Astrocyte (in vitro differentiated cells and primary cell): Measurements from ENCODE around the gene ANTXR1. TPM values are rescaled to one million over a fixed set of nuclear protein-coding genes. Genes with fewer than 3 reads are reported as not detected.

ENCODE experiments used
- DNase-seq: peaks from one replicate; pipeline ENCODE4 v3.0.0-alpha.2; 2010; ENCODE audit warnings: low read depth
- FAIRE-seq: peaks from 2 replicates; lab custom pipeline; 2011; peaks lifted over from hg19 to GRCh38; lab: Jason Lieb, UNC
- H2AFZ ChIP-seq: 2 replicates; pipeline ENCODE4 v1.6.0; 2012; ENCODE audit warnings: low read depth, low read length, inconsistent platforms
- H3K27ac ChIP-seq: 2 replicates; pipeline ENCODE4 v1.5.1; 2011; ENCODE audit warnings: low read depth, low read length, inconsistent platforms
- H3K27me3 ChIP-seq: 2 replicates; pipeline ENCODE4 v1.6.0; 2011; ENCODE audit warnings: low read length, inconsistent platforms; ENCODE audit not compliant: insufficient read depth
- H3K36me3 ChIP-seq: 2 replicates; pipeline ENCODE4 v1.5.1; 2011; ENCODE audit warnings: low read length, inconsistent platforms; ENCODE audit not compliant: insufficient read depth
- H3K4me1 ChIP-seq: 2 replicates; pipeline ENCODE4 v1.5.1; 2011; ENCODE audit warnings: low read length, inconsistent platforms; ENCODE audit not compliant: insufficient read depth
- H3K4me2 ChIP-seq: 2 replicates; pipeline ENCODE4 v1.6.0; 2012; ENCODE audit warnings: low read length, inconsistent platforms
- H3K4me3 ChIP-seq: 2 replicates; pipeline ENCODE4 v1.5.1; 2011; ENCODE audit warnings: low read depth, mild to moderate bottlenecking, low read length, inconsistent platforms; ENCODE audit not compliant: insufficient read depth
- H3K79me2 ChIP-seq: 2 replicates; pipeline ENCODE4 v1.6.0; 2012; ENCODE audit warnings: mild to moderate bottlenecking, low read length, inconsistent platforms; ENCODE audit not compliant: insufficient read depth
- H3K9ac ChIP-seq: 2 replicates; pipeline ENCODE4 v1.6.0; 2012; ENCODE audit warnings: mild to moderate bottlenecking, low read length, inconsistent platforms
- H3K9me3 ChIP-seq: 2 replicates; pipeline ENCODE4 v1.5.1; 2012; ENCODE audit warnings: low read depth, mild to moderate bottlenecking, low read length, inconsistent platforms; ENCODE audit not compliant: insufficient read depth
- H4K20me1 ChIP-seq: 2 replicates; pipeline ENCODE4 v1.6.0; 2012; ENCODE audit warnings: low read length, inconsistent platforms; ENCODE audit not compliant: insufficient read depth
- H3K27ac Mint-ChIP-seq: one replicate; pipeline ENCODE4 v1.8.0; 2021; ENCODE audit warnings: mild to moderate bottlenecking, mixed read lengths; ENCODE audit not compliant: unreplicated experiment
- H3K27me3 Mint-ChIP-seq: one replicate; pipeline ENCODE4 v1.8.0; 2021; ENCODE audit warnings: low read depth, mixed read lengths; ENCODE audit not compliant: unreplicated experiment
- H3K36me3 Mint-ChIP-seq: one replicate; pipeline ENCODE4 v1.8.0; 2021; ENCODE audit warnings: low read depth, mixed read lengths; ENCODE audit not compliant: unreplicated experiment
- H3K4me1 Mint-ChIP-seq: one replicate; pipeline ENCODE4 v1.8.0; 2021; ENCODE audit warnings: low read depth, mixed read lengths; ENCODE audit not compliant: unreplicated experiment
- H3K4me3 Mint-ChIP-seq: one replicate; pipeline ENCODE4 v1.8.0; 2021; ENCODE audit warnings: mild to moderate bottlenecking, moderate library complexity, mixed read lengths; ENCODE audit not compliant: unreplicated experiment
- H3K9me3 Mint-ChIP-seq: one replicate; pipeline ENCODE4 v1.8.0; 2021; ENCODE audit warnings: mild to moderate bottlenecking, mixed read lengths; ENCODE audit not compliant: unreplicated experiment
- CTCF ChIP-seq: IDR thresholded peaks from 2 replicates; pipeline ENCODE4 v1.5.1; 2011; ENCODE audit warnings: low read depth, mild to moderate bottlenecking, inconsistent platforms, low read length, moderate library complexity; ENCODE audit not compliant: insufficient read depth
- EZH2 ChIP-seq: IDR thresholded peaks from 2 replicates; pipeline ENCODE4 v1.6.1; 2012; ENCODE audit warnings: mild to moderate bottlenecking, low read length, inconsistent platforms; ENCODE audit not compliant: insufficient read depth
- total RNA-seq: library from RNA; stranded (reverse); gene quantifications from 2 replicates; pipeline ENCODE4 v1.2.1, GENCODE V29; 2021

Gene ANTXR1
- total RNA-seq, 1 donor from 2014 or later, result 67.8 TPM

GRCh38 chr2:69169655-69170389, 156.8 kb downstream of the ANTXR1 start:
- peak; percentile 85 for DNase-seq
- Histone ChIP-seq H3K4me2 (peak overlapping the region; percentile 40), H3K4me3 (no peak overlapping the region), H3K27me3 (no peaks in the 10 kb centered on the region), H3K9me3 (no peaks in the 10 kb centered on the region), H3K36me3 (no peaks in the 10 kb centered on the region), H3K4me1 (peaks cover 31% of the 10 kb centered on the region), H3K79me2 (no peaks in the 10 kb centered on the region), H4K20me1 (no peaks in the 10 kb centered on the region), H3K9ac (peak overlapping the region; percentile 17), H2AFZ (no peak overlapping the region), H3K27ac (peak overlapping the region; percentile 19)
- no peaks in the 10 kb centered on the region for H3K27me3 Mint-ChIP-seq
- H3K4me1 Mint-ChIP-seq, result peaks cover 30% of the 10 kb centered on the region
- peak; percentile 26 for FAIRE-seq
- H3K4me3 Mint-ChIP-seq, result no peak overlapping the region
- H3K36me3 Mint-ChIP-seq, result peaks cover 19% of the 10 kb centered on the region
- no peaks in the 10 kb centered on the region for H3K9me3 Mint-ChIP-seq
- H3K27ac Mint-ChIP-seq, result no peak overlapping the region
- TF ChIP-seq EZH2 (no peak), CTCF (no peak)

DNA sequence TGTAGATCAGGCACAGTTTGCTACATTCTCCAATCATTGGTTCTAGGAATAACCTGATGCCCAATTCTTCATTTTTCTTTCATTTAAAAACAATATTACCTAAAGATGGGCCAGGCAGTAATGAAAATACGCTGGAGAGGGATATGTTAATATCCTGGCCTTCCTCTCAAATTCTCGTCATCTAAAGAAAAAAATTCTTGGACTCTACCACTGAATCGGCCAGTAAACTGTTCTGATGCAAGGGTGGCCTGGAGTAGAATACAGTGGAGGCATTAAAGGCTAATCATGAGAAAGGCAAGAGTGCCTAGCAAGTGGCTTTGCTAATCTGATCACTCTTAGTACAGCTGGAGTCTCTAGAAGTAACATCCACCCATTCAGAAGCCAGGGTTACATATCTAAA, 157.7 kb downstream of the ANTXR1 start:
- peaks cover 25% of the 10 kb centered on the region for H3K4me1 ChIP-seq
- Mint-ChIP-seq H3K4me3 (no peak overlapping the region), H3K27me3 (no peaks in the 10 kb centered on the region), H3K9me3 (no peaks in the 10 kb centered on the region), H3K36me3 (peaks cover 14% of the 10 kb centered on the region), H3K27ac (no peak overlapping the region), H3K4me1 (peaks cover 22% of the 10 kb centered on the region)
- H3K36me3 ChIP-seq, result no peaks in the 10 kb centered on the region
- H3K9me3 ChIP-seq, result no peaks in the 10 kb centered on the region
- no peaks in the 10 kb centered on the region for H4K20me1 ChIP-seq
- H3K79me2 ChIP-seq, result no peaks in the 10 kb centered on the region
- H3K27ac ChIP-seq, result no peak overlapping the region
- H3K4me2 ChIP-seq, result no peak overlapping the region
- H3K9ac ChIP-seq, result no peak overlapping the region
- TF ChIP-seq CTCF, result no peak
- TF ChIP-seq EZH2, result no peak
- FAIRE-seq, result no peak
- no peak for DNase-seq
- no peak overlapping the region for H2AFZ ChIP-seq
- H3K4me3 ChIP-seq, result no peak overlapping the region
- no peaks in the 10 kb centered on the region for H3K27me3 ChIP-seq
